ENCODE measurements around the gene RBM10. TPM values are rescaled to one million over a fixed set of nuclear protein-coding genes. Genes with fewer than 3 reads are reported as not detected.

The RBM10 gene
- total RNA-seq, 1 donor from 2014 or later: 52.4 TPM

DNA sequence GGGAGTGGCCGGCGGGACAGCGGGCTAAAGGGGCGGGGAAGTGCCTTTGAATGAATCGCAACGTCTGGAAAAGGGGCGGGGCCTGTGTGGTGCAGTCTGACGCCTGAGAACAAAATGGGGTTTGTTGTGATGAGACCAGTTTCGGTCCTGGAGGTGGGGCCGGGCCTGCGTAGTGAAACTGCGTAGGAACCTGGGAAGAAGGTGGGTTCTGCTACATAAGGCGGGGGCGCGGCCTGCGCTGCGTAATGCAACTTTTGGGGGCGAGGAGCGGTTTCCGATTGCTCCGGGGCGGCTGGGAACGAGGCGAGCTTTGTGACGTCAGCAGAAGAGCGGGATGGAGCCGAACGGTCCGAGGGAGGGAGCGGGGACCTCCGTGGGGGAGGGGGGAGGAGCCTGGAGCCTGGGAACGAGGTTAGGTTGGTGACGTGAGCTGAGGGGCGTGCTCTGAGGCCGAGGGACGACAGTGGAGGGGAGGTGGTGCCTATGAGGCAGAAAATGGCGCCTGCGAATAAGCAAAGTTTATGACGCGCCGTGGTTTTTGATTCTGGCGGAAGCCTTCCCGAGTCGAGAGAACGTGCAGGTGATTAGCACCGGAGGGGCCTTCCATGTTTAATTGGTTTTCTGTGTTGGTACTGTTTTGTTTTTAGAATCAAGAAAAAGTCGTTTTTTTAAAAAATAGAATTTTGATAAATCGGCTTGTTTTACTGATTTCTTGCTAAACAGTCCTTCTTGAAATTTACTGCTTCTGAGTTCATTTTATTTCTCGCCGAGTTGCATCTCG, 88.5 kb downstream of the RBM10 start:
- peak overlapping the region; percentile 56 to 88 for H3K4me3 ChIP-seq
- TF ChIP-seq, protein P1, sequence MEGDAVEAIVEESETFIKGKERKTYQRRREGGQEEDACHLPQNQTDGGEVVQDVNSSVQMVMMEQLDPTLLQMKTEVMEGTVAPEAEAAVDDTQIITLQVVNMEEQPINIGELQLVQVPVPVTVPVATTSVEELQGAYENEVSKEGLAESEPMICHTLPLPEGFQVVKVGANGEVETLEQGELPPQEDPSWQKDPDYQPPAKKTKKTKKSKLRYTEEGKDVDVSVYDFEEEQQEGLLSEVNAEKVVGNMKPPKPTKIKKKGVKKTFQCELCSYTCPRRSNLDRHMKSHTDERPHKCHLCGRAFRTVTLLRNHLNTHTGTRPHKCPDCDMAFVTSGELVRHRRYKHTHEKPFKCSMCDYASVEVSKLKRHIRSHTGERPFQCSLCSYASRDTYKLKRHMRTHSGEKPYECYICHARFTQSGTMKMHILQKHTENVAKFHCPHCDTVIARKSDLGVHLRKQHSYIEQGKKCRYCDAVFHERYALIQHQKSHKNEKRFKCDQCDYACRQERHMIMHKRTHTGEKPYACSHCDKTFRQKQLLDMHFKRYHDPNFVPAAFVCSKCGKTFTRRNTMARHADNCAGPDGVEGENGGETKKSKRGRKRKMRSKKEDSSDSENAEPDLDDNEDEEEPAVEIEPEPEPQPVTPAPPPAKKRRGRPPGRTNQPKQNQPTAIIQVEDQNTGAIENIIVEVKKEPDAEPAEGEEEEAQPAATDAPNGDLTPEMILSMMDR (IDR thresholded peaks at IDR 0.05): no peak
- DNase-seq (ENCODE audit: low spot score in 2 of 2): peak; percentile 96 to 97
- H3K9me3 ChIP-seq: no peaks in the 10 kb centered on the region
- no peaks in the 10 kb centered on the region for H3K27me3 ChIP-seq
- peaks cover 4 to 7% of the 10 kb centered on the region in 2 donors for H3K36me3 ChIP-seq
- H3K27ac ChIP-seq: peak overlapping the region; percentile 89 to 98
- peaks cover 0 to 3% of the 10 kb centered on the region in 2 donors for H3K4me1 ChIP-seq
- intact Hi-C loops (cut with DNase I): loop anchor here (1.0 to 5.0 kb wide), 5 partner anchors 15 to 1244 kb away; partner anchors contain the start of genes CDK16, ELK1, FTSJ1 and UBA1

DNA sequence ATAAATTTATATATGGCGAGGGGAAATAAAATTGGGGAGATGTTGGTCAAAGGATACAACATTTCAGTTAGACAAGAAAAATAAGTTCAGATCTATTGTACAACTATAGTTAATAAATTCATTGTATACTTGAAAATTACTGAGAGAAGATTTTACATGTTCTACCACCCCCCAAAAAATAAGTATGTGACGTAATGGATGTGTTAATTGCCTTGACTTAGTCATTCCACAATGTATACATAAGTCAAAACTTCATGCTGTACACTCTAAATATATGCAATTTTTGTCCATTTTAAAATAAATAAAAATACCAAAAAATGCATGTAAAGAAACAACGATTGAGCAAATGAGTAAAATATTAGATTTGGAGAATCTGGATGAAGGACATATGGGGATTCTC, 89.6 kb downstream of the RBM10 start:
- TF ChIP-seq, protein P1 (IDR thresholded peaks at IDR 0.05): no peak
- intact Hi-C loops (cut with DNase I): loop anchor here (5.0 kb wide), 4 partner anchors 42 to 1243 kb away; partner anchors contain the start of genes ELK1, FTSJ1 and UBA1
- Histone ChIP-seq H3K4me1 (peaks cover 0 to 3% of the 10 kb centered on the region in 2 donors), H3K4me3 (peak overlapping the region; percentile 56 to 88), H3K9me3 (no peaks in the 10 kb centered on the region), H3K27ac (peak overlapping the region in 1 of 2 donors; percentile 89), H3K27me3 (no peaks in the 10 kb centered on the region), H3K36me3 (peaks cover 0 to under 1% of the 10 kb centered on the region in 2 donors)
- DNase-seq (ENCODE audit: low spot score in 2 of 2): no peak

DNA sequence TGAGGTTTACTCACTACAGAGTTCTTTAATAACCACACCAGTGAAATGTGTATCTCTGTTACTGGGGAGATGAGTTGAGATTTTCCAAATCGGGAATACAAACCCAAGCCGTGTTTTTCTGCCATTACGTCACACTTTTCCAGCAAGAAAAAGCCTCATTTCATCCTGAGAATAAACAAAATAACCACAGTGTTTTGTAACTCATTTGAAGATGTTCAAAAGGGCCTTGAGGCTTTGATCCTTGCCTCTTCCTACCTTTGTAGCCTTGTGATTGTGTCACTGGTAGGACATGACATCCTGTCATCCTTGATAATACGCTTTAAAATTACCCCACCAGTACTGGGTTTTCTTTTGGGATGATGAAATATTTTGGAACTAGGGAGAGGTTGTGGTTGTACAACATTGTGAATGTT, 90.7 kb downstream of the RBM10 start:
- intact Hi-C loops (cut with DNase I): no loop called here
- no peaks in the 10 kb centered on the region for H3K27me3 ChIP-seq

More for the DNA sequence above, 90.7 kb downstream of the RBM10 start:
- Histone ChIP-seq H3K36me3 (peaks cover 5 to 11% of the 10 kb centered on the region in 2 donors), H3K4me1 (peaks cover 0 to 3% of the 10 kb centered on the region in 2 donors), H3K4me3 (no peak overlapping the region), H3K9me3 (no peaks in the 10 kb centered on the region), H3K27ac (peak overlapping the region in 1 of 2 donors; percentile 22)
- TF ChIP-seq, protein P1 (IDR thresholded peaks at IDR 0.05): no peak
- no peak for DNase-seq (ENCODE audit: low spot score in 2 of 2)

Other genes starting within 250 kb of the RBM10 start
- 1.8 TPM for gene JADE3, start 232.8 kb upstream of the RBM10 start, total RNA-seq
- 1.5 TPM for gene RGN, start 66.8 kb upstream of the RBM10 start, total RNA-seq
- 122 TPM for gene NDUFB11, start 519 bp upstream of the RBM10 start, total RNA-seq
- 162 TPM for gene UBA1, start 48.6 kb downstream of the RBM10 start, total RNA-seq
- gene CDK16, start 73.5 kb downstream of the RBM10 start, total RNA-seq: 87.4 TPM
- gene USP11, start 87.8 kb downstream of the RBM10 start, total RNA-seq: 104 TPM
- not detected for gene ZNF157, start 225.4 kb downstream of the RBM10 start, total RNA-seq

Measured in ascending aorta (tissue), 2 donors.